SK-N-SH treated with all-trans-retinoic acid at 6 μM for 48 hours (cell line): ENCODE data around the gene DNAJB7.

Experiments
- CSDC2 ChIP-seq: fragments of 250-450 bp; sonication (Bioruptor Pico); IDR thresholded peaks from 2 replicates; pipeline ENCODE4 v1.5.0; 2020; ENCODE audit warnings: mild to moderate bottlenecking, moderate library complexity
- ESRRG ChIP-seq: fragments of 250-450 bp; sonication (Bioruptor Pico); IDR thresholded peaks from 2 replicates; pipeline ENCODE4 v1.6.1; 2021; ENCODE audit warnings: mild to moderate bottlenecking
- ISL1 ChIP-seq: fragments of 250-450 bp; sonication (Bioruptor Pico); IDR thresholded peaks from 2 replicates; pipeline ENCODE4 v2.1.2; 2022; ENCODE audit warnings: mild to moderate bottlenecking, moderate library complexity
- OSR1 ChIP-seq: fragments of 250-450 bp; sonication (Bioruptor Pico); IDR thresholded peaks from 2 replicates; pipeline ENCODE4 v1.8.0; 2022; ENCODE audit warnings: moderate library complexity, mild to moderate bottlenecking, inconsistent platforms
- RARB ChIP-seq: fragments of 250-450 bp; sonication (Bioruptor Pico); IDR thresholded peaks from 2 replicates; pipeline ENCODE4 v1.8.0; 2021; ENCODE audit warnings: mild to moderate bottlenecking, moderate library complexity
- SNAI2 ChIP-seq: fragments of 250-450 bp; sonication (Bioruptor Pico); IDR thresholded peaks from 2 replicates; pipeline ENCODE4 v1.5.0; 2020; ENCODE audit warnings: mild to moderate bottlenecking, moderate library complexity
- TOX ChIP-seq: fragments of 250-450 bp; sonication (Bioruptor Pico); IDR thresholded peaks from 2 replicates; pipeline ENCODE4 v1.8.0; 2021; ENCODE audit warnings: mild to moderate bottlenecking, moderate library complexity, borderline replicate concordance
- ZC3H10 ChIP-seq: fragments of 250-450 bp; sonication (Bioruptor Pico); IDR thresholded peaks from 2 replicates; pipeline ENCODE4 v1.5.1; 2021; ENCODE audit warnings: mild to moderate bottlenecking, moderate library complexity
- ZFP3 ChIP-seq: fragments of 250-450 bp; sonication (Bioruptor Pico); IDR thresholded peaks from 2 replicates; pipeline ENCODE4 v1.5.0; 2020; ENCODE audit warnings: mild to moderate bottlenecking, moderate library complexity
- ZFP30 ChIP-seq: fragments of 450-650 bp; formaldehyde crosslinking; IDR thresholded peaks from 2 replicates; pipeline ENCODE4 v1.5.0; 2022; ENCODE audit warnings: mild to moderate bottlenecking, moderate library complexity
- TF ChIP-seq, protein P1 (sequence below): fragments of 250-450 bp; sonication (Bioruptor Pico); IDR thresholded peaks from 2 replicates; pipeline ENCODE4 v1.8.0; 2021; ENCODE audit warnings: low read depth, mild to moderate bottlenecking, moderate library complexity, borderline replicate concordance
- TF ChIP-seq, protein P2 (sequence below): fragments of 250-450 bp; sonication (Bioruptor Pico); IDR thresholded peaks from 2 replicates; pipeline ENCODE4 v1.5.1; 2020; ENCODE audit warnings: low read depth, mild to moderate bottlenecking, moderate library complexity
- TF ChIP-seq, protein P3 (sequence below): fragments of 250-450 bp; sonication (Bioruptor Pico); IDR thresholded peaks from 2 replicates; pipeline ENCODE4 v1.8.0; 2020; ENCODE audit warnings: mild to moderate bottlenecking, moderate library complexity, borderline replicate concordance
- TF ChIP-seq, protein P4 (sequence below): fragments of 250-450 bp; sonication (Bioruptor Pico); IDR thresholded peaks from 2 replicates; pipeline ENCODE4 v1.5.1; 2021; ENCODE audit warnings: mild to moderate bottlenecking, moderate library complexity

DNA sequence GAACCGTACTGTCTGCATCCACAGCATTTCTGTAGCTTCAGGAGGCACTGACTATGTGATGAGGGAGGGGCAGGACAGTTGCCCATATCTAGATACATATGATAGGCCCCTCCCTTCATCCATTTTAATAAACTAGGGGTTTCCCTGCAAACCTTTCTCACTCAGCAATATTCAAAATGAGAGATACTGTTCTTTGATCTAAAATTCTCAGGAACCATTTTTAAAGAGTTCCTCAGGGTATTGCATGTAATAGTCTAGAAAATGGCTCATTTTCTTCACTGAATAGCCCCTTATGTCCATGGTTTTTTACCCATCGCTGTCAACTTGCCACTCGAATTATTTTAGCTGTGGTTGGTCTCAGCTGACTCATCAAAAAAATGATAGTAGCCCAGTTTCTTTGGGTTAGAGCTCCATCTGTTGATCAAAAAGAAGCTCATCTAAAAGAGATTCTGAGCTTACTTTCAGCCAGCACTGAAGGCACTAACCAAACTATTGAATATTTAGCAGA lies 37.0 kb upstream of the DNAJB7 start:
- no peak for TF ChIP-seq ESRRG (CRISPR knock-in tag)
- no peak for TF ChIP-seq OSR1
- TF ChIP-seq, protein P1, sequence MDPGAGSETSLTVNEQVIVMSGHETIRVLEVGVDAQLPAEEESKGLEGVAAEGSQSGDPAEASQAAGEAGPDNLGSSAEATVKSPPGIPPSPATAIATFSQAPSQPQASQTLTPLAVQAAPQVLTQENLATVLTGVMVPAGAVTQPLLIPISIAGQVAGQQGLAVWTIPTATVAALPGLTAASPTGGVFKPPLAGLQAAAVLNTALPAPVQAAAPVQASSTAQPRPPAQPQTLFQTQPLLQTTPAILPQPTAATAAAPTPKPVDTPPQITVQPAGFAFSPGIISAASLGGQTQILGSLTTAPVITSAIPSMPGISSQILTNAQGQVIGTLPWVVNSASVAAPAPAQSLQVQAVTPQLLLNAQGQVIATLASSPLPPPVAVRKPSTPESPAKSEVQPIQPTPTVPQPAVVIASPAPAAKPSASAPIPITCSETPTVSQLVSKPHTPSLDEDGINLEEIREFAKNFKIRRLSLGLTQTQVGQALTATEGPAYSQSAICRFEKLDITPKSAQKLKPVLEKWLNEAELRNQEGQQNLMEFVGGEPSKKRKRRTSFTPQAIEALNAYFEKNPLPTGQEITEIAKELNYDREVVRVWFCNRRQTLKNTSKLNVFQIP (CRISPR knock-in tag) = no peak
- no peak for TF ChIP-seq ZFP3
- TF ChIP-seq, protein P2, sequence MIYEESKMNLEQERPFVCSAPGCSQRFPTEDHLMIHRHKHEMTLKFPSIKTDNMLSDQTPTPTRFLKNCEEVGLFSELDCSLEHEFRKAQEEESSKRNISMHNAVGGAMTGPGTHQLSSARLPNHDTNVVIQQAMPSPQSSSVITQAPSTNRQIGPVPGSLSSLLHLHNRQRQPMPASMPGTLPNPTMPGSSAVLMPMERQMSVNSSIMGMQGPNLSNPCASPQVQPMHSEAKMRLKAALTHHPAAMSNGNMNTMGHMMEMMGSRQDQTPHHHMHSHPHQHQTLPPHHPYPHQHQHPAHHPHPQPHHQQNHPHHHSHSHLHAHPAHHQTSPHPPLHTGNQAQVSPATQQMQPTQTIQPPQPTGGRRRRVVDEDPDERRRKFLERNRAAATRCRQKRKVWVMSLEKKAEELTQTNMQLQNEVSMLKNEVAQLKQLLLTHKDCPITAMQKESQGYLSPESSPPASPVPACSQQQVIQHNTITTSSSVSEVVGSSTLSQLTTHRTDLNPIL (CRISPR knock-in tag) = no peak
- no peak for TF ChIP-seq ISL1 (CRISPR knock-in tag)
- TF ChIP-seq, protein P3, sequence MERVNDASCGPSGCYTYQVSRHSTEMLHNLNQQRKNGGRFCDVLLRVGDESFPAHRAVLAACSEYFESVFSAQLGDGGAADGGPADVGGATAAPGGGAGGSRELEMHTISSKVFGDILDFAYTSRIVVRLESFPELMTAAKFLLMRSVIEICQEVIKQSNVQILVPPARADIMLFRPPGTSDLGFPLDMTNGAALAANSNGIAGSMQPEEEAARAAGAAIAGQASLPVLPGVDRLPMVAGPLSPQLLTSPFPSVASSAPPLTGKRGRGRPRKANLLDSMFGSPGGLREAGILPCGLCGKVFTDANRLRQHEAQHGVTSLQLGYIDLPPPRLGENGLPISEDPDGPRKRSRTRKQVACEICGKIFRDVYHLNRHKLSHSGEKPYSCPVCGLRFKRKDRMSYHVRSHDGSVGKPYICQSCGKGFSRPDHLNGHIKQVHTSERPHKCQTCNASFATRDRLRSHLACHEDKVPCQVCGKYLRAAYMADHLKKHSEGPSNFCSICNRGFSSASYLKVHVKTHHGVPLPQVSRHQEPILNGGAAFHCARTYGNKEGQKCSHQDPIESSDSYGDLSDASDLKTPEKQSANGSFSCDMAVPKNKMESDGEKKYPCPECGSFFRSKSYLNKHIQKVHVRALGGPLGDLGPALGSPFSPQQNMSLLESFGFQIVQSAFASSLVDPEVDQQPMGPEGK (CRISPR knock-in tag) = no peak
- TF ChIP-seq ZC3H10 = no peak
- no peak for TF ChIP-seq RARB (CRISPR knock-in tag)
- TF ChIP-seq, protein P4, sequence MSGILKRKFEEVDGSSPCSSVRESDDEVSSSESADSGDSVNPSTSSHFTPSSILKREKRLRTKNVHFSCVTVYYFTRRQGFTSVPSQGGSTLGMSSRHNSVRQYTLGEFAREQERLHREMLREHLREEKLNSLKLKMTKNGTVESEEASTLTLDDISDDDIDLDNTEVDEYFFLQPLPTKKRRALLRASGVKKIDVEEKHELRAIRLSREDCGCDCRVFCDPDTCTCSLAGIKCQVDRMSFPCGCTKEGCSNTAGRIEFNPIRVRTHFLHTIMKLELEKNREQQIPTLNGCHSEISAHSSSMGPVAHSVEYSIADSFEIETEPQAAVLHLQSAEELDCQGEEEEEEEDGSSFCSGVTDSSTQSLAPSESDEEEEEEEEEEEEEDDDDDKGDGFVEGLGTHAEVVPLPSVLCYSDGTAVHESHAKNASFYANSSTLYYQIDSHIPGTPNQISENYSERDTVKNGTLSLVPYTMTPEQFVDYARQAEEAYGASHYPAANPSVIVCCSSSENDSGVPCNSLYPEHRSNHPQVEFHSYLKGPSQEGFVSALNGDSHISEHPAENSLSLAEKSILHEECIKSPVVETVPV (CRISPR knock-in tag) = no peak
- TF ChIP-seq ZFP30 (CRISPR knock-in tag) = no peak
- no peak for TF ChIP-seq SNAI2 (CRISPR knock-in tag)
- no peak for TF ChIP-seq CSDC2 (CRISPR knock-in tag)
- TF ChIP-seq TOX (CRISPR knock-in tag) = no peak
